Endothelial cell of umbilical vein (primary cell): ENCODE results near the gene CHN2. TPM values are rescaled to one million over a fixed set of nuclear protein-coding genes. Genes with fewer than 3 reads are reported as not detected.

ENCODE experiments used
- BruUV-seq: library from RNA; stranded (reverse); fragments of 400-500 nt; replicated peaks from 2 replicates; lab custom pipeline; 2021; lab: Mats Ljungman, UMichigan
- CTCF ChIA-PET: fragments of 300-600, 350-600 bp; sonication (Branson Sonifier 250); formaldehyde crosslinking; loops from one replicate; lab custom pipeline; 2021; ENCODE audit warnings: antibody characterized with exemption, inconsistent platforms; lab: Charles Lee
- POLR2A ChIA-PET: fragments of 300-600, 350-600 bp; sonication (Branson Sonifier 250); formaldehyde crosslinking; loops from one replicate; lab custom pipeline; 2021; ENCODE audit warnings: antibody characterized with exemption, inconsistent platforms; lab: Charles Lee
- DNase-seq: peaks from one replicate; pipeline ENCODE4 v3.0.0-alpha.2; 2011; ENCODE audit warnings: low read depth, low spot score
- FAIRE-seq: peaks from 2 replicates; lab custom pipeline; 2011; peaks lifted over from hg19 to GRCh38; lab: Jason Lieb, UNC
- H2AFZ ChIP-seq: 2 replicates; pipeline ENCODE4 v1.6.0; 2012; ENCODE audit warnings: low read depth, low read length, control low read depth, inconsistent platforms
- H3K27ac ChIP-seq: 2 replicates; pipeline ENCODE4 v1.5.1; 2011; ENCODE audit warnings: low read depth, mild to moderate bottlenecking, control low read depth, low read length, moderate library complexity; ENCODE audit not compliant: insufficient read depth
- H3K27me3 ChIP-seq, 2 experiments: 2 replicates each; pipeline versions ENCODE4 v1.6.0 to v1.6.1; 2011; ENCODE audit warnings: low read length in 2 of 2, mixed read lengths in 1 of 2; ENCODE audit not compliant: control insufficient read depth in 2 of 2, insufficient read depth in 2 of 2
- H3K36me3 ChIP-seq, 2 experiments: 2 replicates in 1 of 2; 3 replicates in 1 of 2; pipeline ENCODE4 v1.5.1; 2011; ENCODE audit warnings: low read length in 2 of 2, mild to moderate bottlenecking in 1 of 2, moderate library complexity in 1 of 2; ENCODE audit not compliant: control insufficient read depth in 2 of 2, insufficient read depth in 2 of 2; ENCODE audit errors: extremely low read depth in 1 of 2
- H3K4me1 ChIP-seq: 3 replicates; pipeline ENCODE4 v1.5.1; 2011; ENCODE audit warnings: mild to moderate bottlenecking, low read length; ENCODE audit not compliant: control insufficient read depth, insufficient read depth; ENCODE audit errors: extremely low read depth
- H3K4me2 ChIP-seq: 2 replicates; pipeline ENCODE4 v1.6.1; 2011; ENCODE audit warnings: low read length, control low read depth, mixed read lengths; ENCODE audit not compliant: insufficient read depth
- H3K4me3 ChIP-seq, 3 experiments: fragments of 200-600 bp in 1 of 3; sonication (generic), shearing (Covaris generic) in 1 of 3; replicated peaks in 1 of 3; 2 replicates each; pipeline ENCODE4 v1.5.1; 2011 to 2016; ENCODE audit warnings: control low read depth in 3 of 3, low read length in 3 of 3, mild to moderate bottlenecking in 2 of 3, inconsistent platforms in 1 of 3, low read depth in 1 of 3, moderate library complexity in 1 of 3; ENCODE audit not compliant: insufficient read depth in 1 of 3
- H3K79me2 ChIP-seq: 2 replicates; pipeline ENCODE4 v1.6.0; 2012; ENCODE audit warnings: low read length, inconsistent platforms; ENCODE audit not compliant: control insufficient read depth, insufficient read depth
- H3K9ac ChIP-seq: replicated peaks from 2 replicates; pipeline ENCODE3; 2011; ENCODE audit warnings: low read length, control low read depth; ENCODE audit not compliant: insufficient read depth; ENCODE audit errors: extremely low read depth
- H3K9me1 ChIP-seq: replicated peaks from 3 replicates; pipeline ENCODE4 v1.6.0; 2011; ENCODE audit warnings: mild to moderate bottlenecking, low read length; ENCODE audit not compliant: control insufficient read depth, insufficient read depth; ENCODE audit errors: extremely low read depth
- H3K9me3 ChIP-seq: replicated peaks from 2 replicates; pipeline ENCODE4 v1.5.1; 2012; ENCODE audit warnings: low read length, inconsistent platforms; ENCODE audit not compliant: control insufficient read depth, insufficient read depth
- H4K20me1 ChIP-seq: replicated peaks from 2 replicates; pipeline ENCODE3; 2011; ENCODE audit warnings: mild to moderate bottlenecking, low read length; ENCODE audit not compliant: control insufficient read depth, insufficient read depth; ENCODE audit errors: extremely low read depth
- CTCF ChIP-seq, 2 donors: IDR thresholded peaks; 1 replicate in 1 of 2; 2 replicates in 1 of 2; pipeline ENCODE4 v1.5.1; 2011; ENCODE audit warnings: low read length in 2 of 2, mild to moderate bottlenecking in 2 of 2, moderate library complexity in 2 of 2, control low read depth in 1 of 2, inconsistent platforms in 1 of 2, low read depth in 1 of 2; ENCODE audit not compliant: insufficient read depth in 1 of 2; ENCODE audit errors: extremely low read depth in 1 of 2
- EZH2 ChIP-seq: IDR thresholded peaks from 2 replicates; pipeline ENCODE4 v1.6.1; 2012; ENCODE audit warnings: borderline replicate concordance, low read depth, mild to moderate bottlenecking, moderate library complexity, low read length, inconsistent platforms; ENCODE audit not compliant: severe bottlenecking
- FOS ChIP-seq: IDR thresholded peaks from 2 replicates; pipeline ENCODE4 v1.6.1; 2011; ENCODE audit warnings: mild to moderate bottlenecking, low read length, moderate library complexity, borderline replicate concordance; ENCODE audit not compliant: insufficient read depth
- GATA2 ChIP-seq: IDR thresholded peaks from 2 replicates; pipeline ENCODE4 v1.7.0; 2011; ENCODE audit warnings: low read depth, mild to moderate bottlenecking, moderate library complexity, mixed read lengths, low read length; ENCODE audit not compliant: insufficient read length, insufficient read depth
- JUN ChIP-seq: IDR thresholded peaks from 2 replicates; pipeline ENCODE4 v1.6.1; 2011; ENCODE audit warnings: borderline replicate concordance, low read depth; ENCODE audit not compliant: insufficient read length, insufficient read depth
- MAX ChIP-seq: IDR thresholded peaks from 2 replicates; pipeline ENCODE4 v1.6.1; 2011; ENCODE audit not compliant: insufficient read depth, insufficient read length
- MYC ChIP-seq: IDR thresholded peaks from one replicate; pipeline ENCODE4 v1.6.1; 2011; ENCODE audit warnings: mild to moderate bottlenecking, low read depth, low read length
- POLR2A ChIP-seq: IDR thresholded peaks from 2 replicates; pipeline ENCODE4 v1.6.1; 2012; ENCODE audit warnings: low read depth, mild to moderate bottlenecking, control low read depth, low read length
- POLR2AphosphoS5 ChIP-seq: IDR thresholded peaks from 2 replicates; pipeline ENCODE4 v1.6.1; 2012; ENCODE audit warnings: low read depth, mild to moderate bottlenecking, control low read depth, low read length, moderate library complexity; ENCODE audit not compliant: insufficient read depth
- dilution Hi-C: fragments of 300-500 bp; cut with MboI; formaldehyde crosslinking; loops from one replicate; pipeline ENCODE4 v1.15.0; 2019; ENCODE audit warnings: low sequenced_read_pairs; ENCODE audit not compliant: extremely low pct_ligation_motif_present
- intact Hi-C: fragments of 100-400 bp; cut with micrococcal nuclease; formaldehyde crosslinking; loops from one replicate; pipeline ENCODE4 v1.10.0; 2022
- polyA plus RNA-seq, 4 experiments: library from polyadenylated mRNA; depleted of rRNA in 3 of 4; stranded (reverse) in 3 of 4; unstranded in 1 of 4; fragments of >200 nt; gene quantifications; 2 replicates each; pipeline versions ENCODE4 v1.2.1 to v1.2.3, GENCODE V29; 2011 to 2012; ENCODE audit warnings: missing spikeins in 1 of 4
- total RNA-seq: library from RNA; stranded (reverse); gene quantifications from 2 replicates; pipeline ENCODE4 v1.2.3, GENCODE V29; 2021

CHN2 gene
- total and polyA plus RNA-seq, 2 donors (not counting 3 experiments of a cell fraction or from before 2014, with no cell fraction given) = 1.4 to 5.0 TPM

- Histone ChIP-seq H3K27me3 (peaks cover 0 to 1% of the 10 kb centered on the region in 2 experiments), H3K36me3 (no peaks in the 10 kb centered on the region), H3K79me2 (no peaks in the 10 kb centered on the region), H3K4me1 (no peaks in the 10 kb centered on the region), H3K9me3 (no peaks in the 10 kb centered on the region), H3K4me3 (no peak overlapping the region), H3K9ac (no peak overlapping the region), H3K4me2 (no peak overlapping the region), H3K9me1 (no peaks in the 10 kb centered on the region), H4K20me1 (no peaks in the 10 kb centered on the region), H2AFZ (no peak overlapping the region), H3K27ac (no peak overlapping the region)
- TF ChIP-seq JUN (no peak), EZH2 (no peak), CTCF (IDR thresholded peaks at IDR 0.05; ENCODE audit: extremely low read depth in 1 of 2, insufficient read depth in 1 of 2, low read depth in 1 of 2, low read length in 2 of 2) (no peak), FOS (no peak)
- ChIA-PET POLR2A (no interaction called here), CTCF (no interaction called here)
- intact Hi-C loops (no loop called here), dilution Hi-C loops (no loop called here)
- no TSS peak for BruUV-seq
- no peak for FAIRE-seq
- no peak for DNase-seq
Measured at GRCh38 chr7:29476916-29477315, 282.3 kb downstream of the CHN2 start.

- H3K79me2 ChIP-seq = no peaks in the 10 kb centered on the region
- dilution Hi-C loops = no loop called here
- H3K27ac ChIP-seq = no peak overlapping the region
- peaks cover 0 to 1% of the 10 kb centered on the region in 2 experiments for H3K27me3 ChIP-seq
- no peak for TF ChIP-seq MAX
- no peak for TF ChIP-seq CTCF (IDR thresholded peaks at IDR 0.05; ENCODE audit: extremely low read depth in 1 of 2, insufficient read depth in 1 of 2, low read depth in 1 of 2, low read length in 2 of 2)
- TF ChIP-seq MYC = no peak
- TF ChIP-seq JUN = no peak
- TF ChIP-seq POLR2A = no peak
- TF ChIP-seq GATA2 = no peak
- TF ChIP-seq EZH2 = no peak
- TF ChIP-seq POLR2AphosphoS5 = no peak
- TF ChIP-seq FOS = no peak
- CTCF ChIA-PET = interaction anchor here (1.9 kb wide), 1 partner anchor 8 kb away, joined by 4 read pairs; no protein-coding TSS in a partner anchor
- no peak overlapping the region for H3K4me3 ChIP-seq
- H3K36me3 ChIP-seq = no peaks in the 10 kb centered on the region
- intact Hi-C loops = no loop called here
- H2AFZ ChIP-seq = no peak overlapping the region
- DNase-seq (no peak), FAIRE-seq (no peak)
- H3K9me3 ChIP-seq = no peaks in the 10 kb centered on the region
- no peaks in the 10 kb centered on the region for H3K9me1 ChIP-seq
- BruUV-seq = no TSS peak
- H3K9ac ChIP-seq = no peak overlapping the region
- H4K20me1 ChIP-seq = no peaks in the 10 kb centered on the region
- H3K4me2 ChIP-seq = no peak overlapping the region
- POLR2A ChIA-PET = no interaction called here
- H3K4me1 ChIP-seq = no peaks in the 10 kb centered on the region
Measured at GRCh38 chr7:29478226-29478625, 283.7 kb downstream of the CHN2 start.
